Testis (tissue), 2 donors: ENCODE measurements around the gene TNFAIP3.

ENCODE experiments used
- CTCF ChIP-seq, 3 experiments: fragments of 450-650 bp in 2 of 3; fragments of 200-600 bp in 1 of 3; sonication (generic) in 1 of 3; IDR thresholded peaks; one replicate each; pipeline ENCODE4 v1.5.1; 2016 to 2019; ENCODE audit warnings: antibody characterized with exemption in 3 of 3, mild to moderate bottlenecking in 2 of 3, moderate library complexity in 1 of 3
- POLR2A ChIP-seq: fragments of 450-650 bp; IDR thresholded peaks from one replicate; pipeline ENCODE4 v1.6.1; 2017; ENCODE audit warnings: antibody characterized with exemption, mild to moderate bottlenecking, moderate library complexity

- TF ChIP-seq CTCF (IDR thresholded peaks at IDR 0.05) (no peak), POLR2A (no peak)
These were observed 36.3 kb downstream of the TNFAIP3 start for GRCh38 chr6:137903274-137903932.
